NT2/D1 (cell line): ENCODE results near the gene MAP3K9.

Experiments
- SUZ12 ChIP-seq: IDR thresholded peaks from 2 replicates; pipeline ENCODE4 v1.6.1; 2011; ENCODE audit not compliant: insufficient read length, insufficient read depth; ENCODE audit errors: extremely low read depth
- YY1 ChIP-seq: IDR thresholded peaks from 2 replicates; pipeline ENCODE4 v1.6.1; 2011; ENCODE audit not compliant: insufficient read length, insufficient read depth
- ZNF274 ChIP-seq: IDR thresholded peaks from 2 replicates; pipeline ENCODE4 v1.6.1; 2011; ENCODE audit warnings: mild to moderate bottlenecking, low read depth, low read length

DNA sequence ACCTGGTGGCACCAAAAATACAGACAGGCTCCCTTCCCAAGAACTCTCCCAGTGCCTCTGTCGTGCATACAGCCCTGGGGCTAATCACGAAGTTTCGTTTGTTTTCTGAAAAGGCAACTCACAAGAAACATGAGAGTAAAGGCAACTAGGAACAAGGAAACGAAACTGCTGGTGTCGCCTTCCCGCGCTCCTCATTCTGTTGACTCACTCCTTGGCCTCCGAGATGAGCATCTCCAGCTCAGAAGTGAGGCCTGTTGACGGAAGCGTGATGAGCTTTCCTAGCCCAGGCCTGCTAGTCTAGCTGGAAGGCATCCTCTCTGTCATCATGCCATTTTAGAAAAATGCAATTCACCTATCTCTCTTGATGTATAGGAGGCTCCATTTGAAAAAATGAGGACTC is 117.1 kb downstream of the MAP3K9 start:
- TF ChIP-seq YY1, result no peak
- no peak for TF ChIP-seq SUZ12
- no peak for TF ChIP-seq ZNF274
